GM06990 (cell line): ENCODE results near the gene USP5.
"Not testable (repeated sequence)": the region's sequence is repeated elsewhere in the genome, so short reads cannot be mapped to it uniquely, and the experiment has no call there.

Experiments used
- DNase-seq: peaks from one replicate; pipeline ENCODE4 v3.0.0-alpha.2; 2011; ENCODE audit not compliant: insufficient read length; ENCODE audit errors: extremely low read depth
- H3K27me3 ChIP-seq: replicated peaks from 2 replicates; pipeline ENCODE4 v1.6.0; 2011; ENCODE audit warnings: low read length; ENCODE audit not compliant: control insufficient read depth, insufficient read depth
- H3K36me3 ChIP-seq: 2 replicates; pipeline ENCODE4 v1.5.1; 2011; ENCODE audit warnings: low read length; ENCODE audit not compliant: control insufficient read depth, insufficient read depth
- H3K4me3 ChIP-seq: replicated peaks from 2 replicates; pipeline ENCODE4 v1.5.1; 2011; ENCODE audit warnings: low read depth, mild to moderate bottlenecking, control low read depth, low read length
- TF ChIP-seq, protein P1 (sequence below): IDR thresholded peaks from 2 replicates; pipeline ENCODE4 v1.5.1; 2011; ENCODE audit warnings: low read length, control low read depth, mild to moderate bottlenecking, inconsistent platforms; ENCODE audit not compliant: insufficient read depth, poor library complexity, severe bottlenecking

USP5 gene

DNA sequence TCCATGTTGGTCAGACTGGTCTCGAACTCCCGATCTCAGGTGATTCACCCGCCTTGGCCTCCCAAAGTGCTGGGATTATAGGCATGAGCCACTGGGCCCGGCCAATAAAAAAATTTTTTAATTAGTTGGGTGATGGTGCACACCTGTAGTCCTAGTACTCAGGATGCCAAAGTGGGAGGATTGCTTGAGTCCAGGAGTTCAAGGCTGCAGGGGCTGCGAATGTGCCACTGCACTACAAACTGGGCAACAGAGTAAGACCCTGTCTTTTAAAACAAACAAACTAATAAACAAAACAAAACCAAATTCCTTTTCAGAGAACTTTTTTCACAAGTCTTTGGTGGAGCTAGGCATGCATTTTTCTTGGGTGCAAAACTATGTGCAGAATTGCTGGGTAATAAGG lies 31.3 kb downstream of the USP5 start:
- peaks cover 8% of the 10 kb centered on the region for H3K36me3 ChIP-seq
- TF ChIP-seq, protein P1, sequence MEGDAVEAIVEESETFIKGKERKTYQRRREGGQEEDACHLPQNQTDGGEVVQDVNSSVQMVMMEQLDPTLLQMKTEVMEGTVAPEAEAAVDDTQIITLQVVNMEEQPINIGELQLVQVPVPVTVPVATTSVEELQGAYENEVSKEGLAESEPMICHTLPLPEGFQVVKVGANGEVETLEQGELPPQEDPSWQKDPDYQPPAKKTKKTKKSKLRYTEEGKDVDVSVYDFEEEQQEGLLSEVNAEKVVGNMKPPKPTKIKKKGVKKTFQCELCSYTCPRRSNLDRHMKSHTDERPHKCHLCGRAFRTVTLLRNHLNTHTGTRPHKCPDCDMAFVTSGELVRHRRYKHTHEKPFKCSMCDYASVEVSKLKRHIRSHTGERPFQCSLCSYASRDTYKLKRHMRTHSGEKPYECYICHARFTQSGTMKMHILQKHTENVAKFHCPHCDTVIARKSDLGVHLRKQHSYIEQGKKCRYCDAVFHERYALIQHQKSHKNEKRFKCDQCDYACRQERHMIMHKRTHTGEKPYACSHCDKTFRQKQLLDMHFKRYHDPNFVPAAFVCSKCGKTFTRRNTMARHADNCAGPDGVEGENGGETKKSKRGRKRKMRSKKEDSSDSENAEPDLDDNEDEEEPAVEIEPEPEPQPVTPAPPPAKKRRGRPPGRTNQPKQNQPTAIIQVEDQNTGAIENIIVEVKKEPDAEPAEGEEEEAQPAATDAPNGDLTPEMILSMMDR = no peak
- H3K4me3 ChIP-seq = no peak overlapping the region
- no peaks in the 10 kb centered on the region for H3K27me3 ChIP-seq
- no peak for DNase-seq

DNA sequence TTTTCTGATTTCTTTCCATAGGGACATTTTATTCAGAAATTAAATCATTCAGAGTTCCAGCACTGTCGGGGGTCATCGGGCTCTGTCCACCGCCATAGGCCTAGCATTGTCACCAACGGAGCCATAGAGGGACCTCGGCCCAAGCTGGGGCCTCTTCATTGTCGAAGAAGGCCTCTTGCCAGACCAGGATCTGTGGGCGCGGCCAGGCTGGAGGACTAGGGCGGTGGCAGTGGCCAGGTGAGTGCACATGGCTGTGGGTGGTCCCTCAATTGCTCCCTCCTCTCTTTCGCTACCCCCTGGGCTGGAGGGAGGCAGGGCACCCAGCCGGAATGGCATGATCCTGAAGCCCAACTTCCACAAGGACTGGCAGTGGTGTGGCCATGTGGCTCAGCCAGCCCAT lies 31.7 kb downstream of the USP5 start:
- TF ChIP-seq, protein P1 = no peak
- H3K4me3 ChIP-seq = no peak overlapping the region
- H3K27me3 ChIP-seq = no peaks in the 10 kb centered on the region
- H3K36me3 ChIP-seq = peaks cover 8% of the 10 kb centered on the region
- DNase-seq = no peak

GRCh38 chr12:6884539-6884938 lies 32.6 kb downstream of the USP5 start:
- H3K36me3 ChIP-seq = peaks cover 8% of the 10 kb centered on the region
- TF ChIP-seq, protein P1 = no peak
- H3K4me3 ChIP-seq = no peak overlapping the region

GRCh38 chr12:6886206-6886999 lies 34.5 kb downstream of the USP5 start:
- DNase-seq, H3K27me3 ChIP-seq, H3K36me3 ChIP-seq, H3K4me3 ChIP-seq: not testable (repeated sequence)

More at GRCh38 chr12:6884539-6884938, 32.6 kb downstream of the USP5 start:
- DNase-seq = no peak
- no peaks in the 10 kb centered on the region for H3K27me3 ChIP-seq

DNA sequence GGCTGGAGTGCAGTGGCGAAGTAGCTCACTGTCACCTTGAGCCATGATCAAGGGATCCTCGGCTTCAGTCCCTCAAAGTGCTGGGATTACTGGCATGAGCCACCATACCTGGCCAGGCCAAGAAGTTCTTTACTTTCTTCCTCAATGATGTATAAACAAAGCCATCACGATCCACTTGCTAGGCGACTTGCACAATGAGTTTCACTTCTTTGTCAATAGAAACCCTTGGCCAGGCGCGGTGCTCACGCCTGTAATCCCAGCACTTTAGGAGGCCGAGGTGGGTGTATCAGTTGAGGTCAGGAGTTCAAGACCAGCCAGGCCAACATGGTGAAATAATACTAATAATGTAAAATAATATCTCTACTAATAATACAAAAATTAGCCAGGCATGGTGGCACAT lies 35.5 kb downstream of the USP5 start:
- TF ChIP-seq, protein P1 = no peak
- DNase-seq = no peak

DNA sequence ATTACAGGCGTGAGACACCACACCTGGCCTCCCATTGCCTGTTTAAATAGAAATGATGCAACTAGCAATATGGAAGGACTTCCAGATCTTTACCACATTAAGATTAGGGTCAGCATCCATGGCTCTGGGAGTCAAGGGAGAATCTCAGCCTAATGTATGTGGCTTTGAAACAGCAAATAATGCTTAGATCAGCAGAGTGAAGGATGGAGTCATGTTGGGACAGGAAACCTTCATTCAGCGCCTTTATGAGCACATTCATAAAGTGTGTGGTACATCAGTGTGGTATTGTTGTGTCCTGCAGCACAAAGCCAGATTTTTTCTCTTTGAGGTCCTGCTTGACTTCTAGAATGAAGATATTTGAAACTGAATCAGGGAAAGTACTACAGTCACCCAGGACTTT lies 36.4 kb downstream of the USP5 start:
- no peak overlapping the region for H3K4me3 ChIP-seq
- peaks cover 8% of the 10 kb centered on the region for H3K36me3 ChIP-seq
- TF ChIP-seq, protein P1 = no peak
- DNase-seq = no peak
- H3K27me3 ChIP-seq = no peaks in the 10 kb centered on the region

More for the DNA sequence above, 35.5 kb downstream of the USP5 start:
- no peaks in the 10 kb centered on the region for H3K27me3 ChIP-seq
- H3K4me3 ChIP-seq = no peak overlapping the region
- peaks cover 8% of the 10 kb centered on the region for H3K36me3 ChIP-seq

GRCh38 chr12:6888794-6889193 lies 36.8 kb downstream of the USP5 start:
- DNase-seq, H3K27me3 ChIP-seq, H3K36me3 ChIP-seq, H3K4me3 ChIP-seq: not testable (repeated sequence)

GRCh38 chr12:6889775-6890573 lies 38.0 kb downstream of the USP5 start:
- H3K4me3 ChIP-seq, H3K36me3 ChIP-seq, H3K27me3 ChIP-seq, DNase-seq: not testable (repeated sequence)
